GM12878 (cell line): ENCODE data around the gene RAD18. TPM values are rescaled to one million over a fixed set of nuclear protein-coding genes. Genes with fewer than 3 reads are reported as not detected.

Source experiments
- ATAC-seq: fragments of 200-7000 bp; cut with Tn5 transposase; 3 replicates; pipeline ENCODE4 v1.9.1; 2020; ENCODE audit warnings: mild to moderate bottlenecking, moderate library complexity
- BruUV-seq: library from RNA; stranded (reverse); fragments of 400-500 nt; replicated peaks from 2 replicates; lab custom pipeline; 2021; lab: Mats Ljungman, UMichigan
- CTCF ChIA-PET: fragments of 300-600 bp; sonication (Branson Sonifier 250); formaldehyde crosslinking; extraction: SDS; loops from one replicate; lab custom pipeline; 2021; ENCODE audit warnings: inconsistent platforms; lab: Yijun Ruan, JAX
- POLR2A ChIA-PET: fragments of 350-600 bp; formaldehyde crosslinking; extraction: SDS; loops from one replicate; lab custom pipeline; 2021; ENCODE audit warnings: inconsistent platforms; lab: Charles Lee
- RAD21 ChIA-PET: fragments of 300-600 bp; sonication (Branson Sonifier 250); formaldehyde crosslinking; loops from one replicate; lab custom pipeline; 2023; ENCODE audit warnings: antibody characterized with exemption; ENCODE audit not compliant: unreplicated experiment; lab: Charles Lee
- SMC1A ChIA-PET: fragments of 300-600 bp; sonication (Branson Sonifier 250); formaldehyde crosslinking; loops from one replicate; lab custom pipeline; 2023; ENCODE audit not compliant: unreplicated experiment, uncharacterized antibody; lab: Charles Lee
- DNase-seq: peaks from one replicate; pipeline ENCODE4 v3.0.0-alpha.2; 2011; ENCODE audit warnings: low read depth, low spot score
- FAIRE-seq: peaks from 3 replicates; lab custom pipeline; 2011; peaks lifted over from hg19 to GRCh38; lab: Jason Lieb, UNC
- H2AFZ ChIP-seq: 2 replicates; pipeline ENCODE4 v1.6.0; 2011; ENCODE audit warnings: low read depth, low read length, control low read depth; ENCODE audit not compliant: control insufficient read depth
- H3K27ac ChIP-seq: 2 replicates; pipeline ENCODE4 v1.5.1; 2011; ENCODE audit warnings: control low read depth; ENCODE audit not compliant: control insufficient read depth, insufficient read depth
- H3K27me3 ChIP-seq, 2 experiments: replicated peaks in 1 of 2; 2 replicates each; pipeline versions ENCODE4 v1.6.0 to v1.6.1; 2011; ENCODE audit warnings: low read length in 1 of 2; ENCODE audit not compliant: control insufficient read depth in 2 of 2, insufficient read depth in 2 of 2
- H3K36me3 ChIP-seq, 2 experiments: 2 replicates each; pipeline ENCODE4 v1.5.1; 2011; ENCODE audit warnings: low read length in 1 of 2; ENCODE audit not compliant: control insufficient read depth in 2 of 2, insufficient read depth in 2 of 2
- H3K4me1 ChIP-seq: 2 replicates; pipeline ENCODE4 v1.6.1; 2011; ENCODE audit warnings: mild to moderate bottlenecking, low read length, moderate library complexity, mixed read lengths; ENCODE audit not compliant: control insufficient read depth, insufficient read depth
- H3K4me2 ChIP-seq: 2 replicates; pipeline ENCODE4 v1.6.0; 2011; ENCODE audit warnings: control low read depth; ENCODE audit not compliant: control insufficient read depth, insufficient read depth
- H3K4me3 ChIP-seq: fragments of 200-600 bp; sonication (generic); 2 replicates; pipeline ENCODE4 v1.5.1; 2016
- H3K79me2 ChIP-seq: 2 replicates; pipeline ENCODE4 v1.6.0; 2011; ENCODE audit warnings: low read length; ENCODE audit not compliant: control insufficient read depth, insufficient read depth
- H3K9ac ChIP-seq: 2 replicates; pipeline ENCODE4 v1.8.0; 2011; ENCODE audit warnings: low read length, control low read depth, mixed read lengths; ENCODE audit not compliant: control insufficient read depth, insufficient read depth
- H3K9me3 ChIP-seq: replicated peaks from 3 replicates; pipeline ENCODE4 v1.5.1; 2011; ENCODE audit warnings: mild to moderate bottlenecking, low read length; ENCODE audit not compliant: control insufficient read depth, insufficient read depth
- H4K20me1 ChIP-seq: 2 replicates; pipeline ENCODE4 v1.6.0; 2011; ENCODE audit not compliant: control insufficient read depth, insufficient read depth
- ATF7 ChIP-seq: fragments of 450-650 bp; IDR thresholded peaks from 2 replicates; pipeline ENCODE4 v1.6.1; 2016; ENCODE audit warnings: low read depth, mild to moderate bottlenecking
- BRCA1 ChIP-seq: IDR thresholded peaks from 2 replicates; pipeline ENCODE4 v1.6.1; 2011; ENCODE audit warnings: low read depth, low read length, improper control_type of control experiment
- CEBPB ChIP-seq, 2 experiments: fragments of 150-350 bp in 1 of 2; IDR thresholded peaks; 2 replicates each; pipeline ENCODE4 v1.6.1; 2012 to 2014; ENCODE audit warnings: low read depth in 2 of 2, low read length in 2 of 2, borderline replicate concordance in 1 of 2, inconsistent platforms in 1 of 2
- EED ChIP-seq: sonication (generic); IDR thresholded peaks from 2 replicates; pipeline ENCODE4 v1.6.1; 2016; ENCODE audit warnings: antibody characterized with exemption, low read depth
- MYB ChIP-seq: fragments of 150-350 bp; IDR thresholded peaks from 2 replicates; pipeline ENCODE4 v1.6.1; 2014; ENCODE audit warnings: mild to moderate bottlenecking, low read depth, low read length, borderline replicate concordance
- NFIC ChIP-seq: IDR thresholded peaks from 2 replicates; pipeline ENCODE4 v1.6.1; 2012; ENCODE audit warnings: low read depth, mild to moderate bottlenecking, inconsistent platforms, low read length, moderate library complexity
- SIN3A ChIP-seq: IDR thresholded peaks from 2 replicates; pipeline ENCODE4 v1.6.1; 2012; ENCODE audit warnings: low read depth, low read length, improper control_type of control experiment
- SIX5 ChIP-seq: IDR thresholded peaks from 2 replicates; pipeline ENCODE4 v1.6.1; 2011; ENCODE audit warnings: mild to moderate bottlenecking, low read depth, low read length, moderate library complexity; ENCODE audit not compliant: severe bottlenecking
- TAF1 ChIP-seq: IDR thresholded peaks from 2 replicates; pipeline ENCODE4 v1.6.1; 2011; ENCODE audit warnings: mild to moderate bottlenecking, low read depth, low read length, borderline replicate concordance
- YBX1 ChIP-seq: fragments of 450-650 bp; IDR thresholded peaks from 2 replicates; pipeline ENCODE4 v1.6.1; 2016; ENCODE audit warnings: antibody characterized with exemption
- ZNF217 ChIP-seq: fragments of 450-650 bp; IDR thresholded peaks from 2 replicates; pipeline ENCODE4 v1.6.1; 2017; ENCODE audit warnings: antibody characterized with exemption, mild to moderate bottlenecking
- ZSCAN29 ChIP-seq: fragments of 450-650 bp; IDR thresholded peaks from 2 replicates; pipeline ENCODE4 v1.6.1; 2017; ENCODE audit warnings: mild to moderate bottlenecking, moderate library complexity
- WGBS: methylation state at CpG from one replicate; pipeline ENCODE4 v1.1.6; 2016; ENCODE audit warnings: low lambda C conversion rate; ENCODE audit not compliant: insufficient replicate concordance, insufficient coverage; ENCODE audit errors: missing lambda C conversion rate; 5-methylcytosine and 5-hydroxymethylcytosine counted together
- in situ Hi-C: fragments of 300-500 bp; cut with MboI; formaldehyde crosslinking; loops from 9 replicates; pipeline ENCODE4 v1.14.3; 2018; ENCODE audit warnings: mixed read lengths
- intact Hi-C: fragments of 100-400 bp; cut with micrococcal nuclease; formaldehyde crosslinking; loops from one replicate; pipeline ENCODE4 v1.14.2; 2022; ENCODE audit not compliant: unreplicated experiment
- polyA plus RNA-seq, 11 experiments: library from polyadenylated mRNA; depleted of rRNA in 4 of 11; unstranded in 6 of 11; stranded (reverse) in 5 of 11; fragments of >200 nt; fragmentation: Nextera tagmentation in 4 of 11; fragmentation: Illumina TruSeq in 1 of 11; extraction: Ambion mirVana in 4 of 11; extraction: Trizol in 1 of 11; gene quantifications; 1 replicate in 1 of 11; 2 replicates in 10 of 11; pipeline versions ENCODE4 v1.2.1 to v1.2.3, GENCODE V29; 2011 to 2016; ENCODE audit warnings: inconsistent platforms in 2 of 11, missing spikeins in 2 of 11, low read depth in 1 of 11
- total RNA-seq, 4 experiments: library from RNA; depleted of rRNA in 3 of 4; stranded (reverse); fragments of >200 nt in 3 of 4; fragmentation: Illumina TruSeq in 1 of 4; extraction: Trizol in 1 of 4; gene quantifications; 2 replicates each; pipeline versions ENCODE4 v1.2.1 to v1.2.3, GENCODE V29; 2013 to 2021
- TF ChIP-seq, protein P1 (sequence below): IDR thresholded peaks from 2 replicates; pipeline ENCODE4 v1.6.1; 2012; ENCODE audit warnings: low read depth, low read length, improper control_type of control experiment
- TF ChIP-seq, protein P2 (sequence below): IDR thresholded peaks from 2 replicates; pipeline ENCODE4 v1.6.1; 2012; ENCODE audit warnings: low read depth, low read length, improper control_type of control experiment
- TF ChIP-seq, protein P3 (sequence below), 3 experiments: IDR thresholded peaks in 2 of 3; conservative IDR thresholded peaks in 1 of 3; 2 replicates each; pipeline ENCODE4 v1.5.1; 2011; ENCODE audit warnings: low read depth in 3 of 3, low read length in 3 of 3, mild to moderate bottlenecking in 3 of 3, control low read depth in 2 of 3, moderate library complexity in 2 of 3, inconsistent platforms in 1 of 3, mixed read lengths in 1 of 3; ENCODE audit not compliant: control insufficient read depth in 2 of 3, insufficient read depth in 1 of 3; ENCODE audit errors: extremely low read depth in 1 of 3
- TF ChIP-seq, protein P4 (sequence below): fragments of 450-650 bp; IDR thresholded peaks from 2 replicates; pipeline ENCODE4 v1.6.1; 2016; ENCODE audit warnings: mild to moderate bottlenecking

Gene RAD18
- total and polyA plus RNA-seq, 10 of the 15 experiments (the other 5 are each of a cell fraction or from before 2014, with no cell fraction given) = 8.7 to 38.6 (median 19.2) TPM

DNA sequence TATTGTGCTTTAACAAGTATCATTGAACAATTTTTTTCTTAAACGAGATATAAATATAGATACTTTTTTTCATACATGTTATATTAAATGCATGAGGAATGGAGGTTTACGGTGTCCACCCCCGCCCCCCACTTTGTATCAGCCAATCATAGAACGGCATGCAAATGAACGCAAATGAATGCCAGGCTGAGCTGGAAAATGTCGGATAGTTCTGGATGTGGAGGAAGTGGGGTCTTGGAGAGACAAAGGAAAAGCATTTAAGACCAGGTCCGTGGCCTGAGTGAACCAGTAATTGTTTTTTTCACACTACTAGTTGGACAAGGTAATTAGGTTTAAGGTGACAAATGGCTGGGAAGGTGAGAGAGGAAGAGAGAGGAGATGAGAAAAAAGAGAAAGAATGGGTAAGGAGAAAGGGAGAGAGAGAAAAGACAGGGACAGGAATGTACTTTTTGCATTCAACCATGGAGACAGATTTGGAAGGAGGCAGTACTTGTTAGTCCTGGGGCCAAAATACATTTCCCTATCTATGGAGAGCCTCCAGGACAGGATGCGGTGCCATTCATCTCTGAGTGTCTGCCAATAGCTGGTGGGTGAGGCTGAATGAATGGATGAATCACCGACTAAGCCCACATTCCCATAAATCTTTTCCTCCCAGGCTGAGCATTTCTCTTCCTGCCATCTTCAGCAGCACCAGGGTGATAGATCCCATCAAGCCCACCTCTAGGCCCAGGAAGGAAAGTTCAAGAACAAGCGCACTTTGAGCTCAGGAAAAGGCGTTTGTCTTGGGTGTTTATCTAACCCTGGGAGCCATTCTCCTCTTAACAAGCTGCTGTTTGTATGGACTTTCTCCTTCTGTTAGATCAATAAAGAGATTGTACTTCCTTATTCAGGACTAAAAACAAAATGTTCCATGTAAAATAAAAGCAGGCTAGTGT, 1.4 kb upstream of the RAD18 start (continued):
- TF ChIP-seq, protein P1, sequence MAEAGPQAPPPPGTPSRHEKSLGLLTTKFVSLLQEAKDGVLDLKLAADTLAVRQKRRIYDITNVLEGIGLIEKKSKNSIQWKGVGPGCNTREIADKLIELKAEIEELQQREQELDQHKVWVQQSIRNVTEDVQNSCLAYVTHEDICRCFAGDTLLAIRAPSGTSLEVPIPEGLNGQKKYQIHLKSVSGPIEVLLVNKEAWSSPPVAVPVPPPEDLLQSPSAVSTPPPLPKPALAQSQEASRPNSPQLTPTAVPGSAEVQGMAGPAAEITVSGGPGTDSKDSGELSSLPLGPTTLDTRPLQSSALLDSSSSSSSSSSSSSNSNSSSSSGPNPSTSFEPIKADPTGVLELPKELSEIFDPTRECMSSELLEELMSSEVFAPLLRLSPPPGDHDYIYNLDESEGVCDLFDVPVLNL = no peak
- TF ChIP-seq SIN3A = no peak
- TF ChIP-seq, protein P2, sequence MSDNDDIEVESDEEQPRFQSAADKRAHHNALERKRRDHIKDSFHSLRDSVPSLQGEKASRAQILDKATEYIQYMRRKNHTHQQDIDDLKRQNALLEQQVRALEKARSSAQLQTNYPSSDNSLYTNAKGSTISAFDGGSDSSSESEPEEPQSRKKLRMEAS = no peak
- TF ChIP-seq, all 136 proteins: peak for 0

DNA sequence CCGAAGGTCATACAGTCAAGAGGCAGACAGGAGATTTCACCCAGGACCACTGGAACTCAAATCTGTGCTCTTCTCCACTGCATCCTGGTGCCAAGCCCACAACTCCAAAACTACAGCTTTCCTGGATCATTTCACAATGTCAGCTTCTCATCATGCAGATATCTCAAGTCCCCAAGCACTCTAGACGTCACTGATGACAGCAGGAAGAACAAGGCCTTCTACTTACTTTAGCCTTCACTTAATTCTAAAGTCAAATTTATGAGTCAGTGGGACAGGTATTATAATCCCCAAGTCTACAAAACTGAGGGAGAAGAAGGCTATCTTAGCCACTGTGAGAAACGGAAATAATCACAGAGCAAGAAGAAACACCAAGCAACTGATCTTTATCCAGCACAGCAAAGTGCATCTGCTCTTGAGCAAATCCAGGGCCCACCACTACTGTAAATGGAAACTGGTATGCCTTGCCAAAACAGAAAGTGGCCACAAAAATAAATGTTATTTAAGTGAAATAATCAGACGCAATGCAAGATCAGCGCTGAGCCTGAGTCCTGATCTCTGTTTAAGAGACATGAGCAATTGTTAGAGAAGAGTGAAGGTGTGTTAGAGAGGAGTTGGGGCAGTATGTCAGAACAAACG, 928 bp downstream of the RAD18 start:
- H3K36me3 ChIP-seq = no peaks in the 10 kb centered on the region
- H3K4me3 ChIP-seq = peak overlapping the region; percentile 82
- in situ Hi-C loops (no loop called here), intact Hi-C loops (loop anchor here (5.0 kb wide), 1 partner anchor 295 kb away; no protein-coding TSS in a partner anchor)
- ChIA-PET RAD21 (interaction anchor here (1.4 kb wide), 1 partner anchor 7 kb away, joined by 3 read pairs; no protein-coding TSS in a partner anchor), POLR2A (interaction anchor here (0.9 kb wide), 1 partner anchor 433 kb away, joined by 3 read pairs; no protein-coding TSS in a partner anchor), CTCF (interaction anchor here (1.0 to 1.2 kb wide), 2 partner anchors 25 to 193 kb away, joined by 4 to 6 read pairs; partner anchors contain the start of gene OXTR), SMC1A (interaction anchor here (1.5 kb wide), 1 partner anchor 348 kb away, joined by 4 read pairs; no protein-coding TSS in a partner anchor)
- H2AFZ ChIP-seq = peak overlapping the region; percentile 98; the same call in 1 of the 2 replicates
- peaks cover 39% of the 10 kb centered on the region for H3K79me2 ChIP-seq
- peak overlapping the region; percentile 85 for H3K4me2 ChIP-seq
- no peaks in the 10 kb centered on the region for H3K9me3 ChIP-seq
- no TSS peak for BruUV-seq
- H3K27ac ChIP-seq = peak overlapping the region; percentile 79
- ATAC-seq (peak; percentile 18), FAIRE-seq (no peak), DNase-seq (no peak)
- H4K20me1 ChIP-seq = no peaks in the 10 kb centered on the region
- H3K27me3 ChIP-seq = no peaks in the 10 kb centered on the region
- H3K4me1 ChIP-seq = no peaks in the 10 kb centered on the region
- 34% methylated on average over 6 of the region's 6 CpGs for WGBS
- H3K9ac ChIP-seq = peak overlapping the region; percentile 83
- TF ChIP-seq MYB (no peak), ZSCAN29 (no peak), NFIC (no peak), ZNF217 (no peak), CEBPB (IDR thresholded peaks at IDR 0.05; ENCODE audit: borderline replicate concordance in 1 of 2, low read depth in 2 of 2, low read length in 2 of 2) (no peak), ATF7 (no peak), TAF1 (no peak), YBX1 (no peak), BRCA1 (no peak), SIX5 (no peak), EED (no peak)
- TF ChIP-seq, protein P3, sequence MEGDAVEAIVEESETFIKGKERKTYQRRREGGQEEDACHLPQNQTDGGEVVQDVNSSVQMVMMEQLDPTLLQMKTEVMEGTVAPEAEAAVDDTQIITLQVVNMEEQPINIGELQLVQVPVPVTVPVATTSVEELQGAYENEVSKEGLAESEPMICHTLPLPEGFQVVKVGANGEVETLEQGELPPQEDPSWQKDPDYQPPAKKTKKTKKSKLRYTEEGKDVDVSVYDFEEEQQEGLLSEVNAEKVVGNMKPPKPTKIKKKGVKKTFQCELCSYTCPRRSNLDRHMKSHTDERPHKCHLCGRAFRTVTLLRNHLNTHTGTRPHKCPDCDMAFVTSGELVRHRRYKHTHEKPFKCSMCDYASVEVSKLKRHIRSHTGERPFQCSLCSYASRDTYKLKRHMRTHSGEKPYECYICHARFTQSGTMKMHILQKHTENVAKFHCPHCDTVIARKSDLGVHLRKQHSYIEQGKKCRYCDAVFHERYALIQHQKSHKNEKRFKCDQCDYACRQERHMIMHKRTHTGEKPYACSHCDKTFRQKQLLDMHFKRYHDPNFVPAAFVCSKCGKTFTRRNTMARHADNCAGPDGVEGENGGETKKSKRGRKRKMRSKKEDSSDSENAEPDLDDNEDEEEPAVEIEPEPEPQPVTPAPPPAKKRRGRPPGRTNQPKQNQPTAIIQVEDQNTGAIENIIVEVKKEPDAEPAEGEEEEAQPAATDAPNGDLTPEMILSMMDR (IDR thresholded peaks at IDR 0.05 in 2 of 3, conservative IDR thresholded peaks at IDR 0.05 in 1 of 3; ENCODE audit: control insufficient read depth in 2 of 3, extremely low read depth in 1 of 3, insufficient read depth in 1 of 3, low read depth in 3 of 3, low read length in 3 of 3) = no peak
- TF ChIP-seq, protein P4, sequence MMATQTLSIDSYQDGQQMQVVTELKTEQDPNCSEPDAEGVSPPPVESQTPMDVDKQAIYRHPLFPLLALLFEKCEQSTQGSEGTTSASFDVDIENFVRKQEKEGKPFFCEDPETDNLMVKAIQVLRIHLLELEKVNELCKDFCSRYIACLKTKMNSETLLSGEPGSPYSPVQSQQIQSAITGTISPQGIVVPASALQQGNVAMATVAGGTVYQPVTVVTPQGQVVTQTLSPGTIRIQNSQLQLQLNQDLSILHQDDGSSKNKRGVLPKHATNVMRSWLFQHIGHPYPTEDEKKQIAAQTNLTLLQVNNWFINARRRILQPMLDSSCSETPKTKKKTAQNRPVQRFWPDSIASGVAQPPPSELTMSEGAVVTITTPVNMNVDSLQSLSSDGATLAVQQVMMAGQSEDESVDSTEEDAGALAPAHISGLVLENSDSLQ = no peak
